A673 (cell line): Measurements from ENCODE around the gene APBB2.

ENCODE experiments used
- CTCF ChIP-seq: fragments of 300-800, 200-600 bp; sonication (generic); conservative IDR thresholded peaks from 2 replicates; pipeline ENCODE4 v1.5.1; 2017; ENCODE audit warnings: low read depth, mild to moderate bottlenecking, antibody characterized with exemption, low read length, moderate library complexity, mixed read lengths
- EZH2 ChIP-seq: fragments of 200-600 bp; sonication (generic); IDR thresholded peaks from 2 replicates; pipeline ENCODE4 v1.6.1; 2017; ENCODE audit warnings: borderline replicate concordance, low read depth, mild to moderate bottlenecking, mixed read lengths, antibody characterized with exemption, low read length; ENCODE audit not compliant: poor library complexity, severe bottlenecking

GRCh38 chr4:41161355-41161754 is 53.0 kb downstream of the APBB2 start:
- TF ChIP-seq CTCF (no peak), EZH2 (no peak)
